ENCODE results near the gene MUC5AC. TPM values are rescaled to one million over a fixed set of nuclear protein-coding genes. Genes with fewer than 3 reads are reported as not detected.
A peak's percentile ranks its signal among the peaks of the same experiment; 100 is the strongest.

The MUC5AC gene
- total and polyA plus RNA-seq, 2 of the 13 experiments (the other 11 are each of a cell fraction or from before 2014, with no cell fraction given), result under 0.01 TPM; not detected in 1

DNA sequence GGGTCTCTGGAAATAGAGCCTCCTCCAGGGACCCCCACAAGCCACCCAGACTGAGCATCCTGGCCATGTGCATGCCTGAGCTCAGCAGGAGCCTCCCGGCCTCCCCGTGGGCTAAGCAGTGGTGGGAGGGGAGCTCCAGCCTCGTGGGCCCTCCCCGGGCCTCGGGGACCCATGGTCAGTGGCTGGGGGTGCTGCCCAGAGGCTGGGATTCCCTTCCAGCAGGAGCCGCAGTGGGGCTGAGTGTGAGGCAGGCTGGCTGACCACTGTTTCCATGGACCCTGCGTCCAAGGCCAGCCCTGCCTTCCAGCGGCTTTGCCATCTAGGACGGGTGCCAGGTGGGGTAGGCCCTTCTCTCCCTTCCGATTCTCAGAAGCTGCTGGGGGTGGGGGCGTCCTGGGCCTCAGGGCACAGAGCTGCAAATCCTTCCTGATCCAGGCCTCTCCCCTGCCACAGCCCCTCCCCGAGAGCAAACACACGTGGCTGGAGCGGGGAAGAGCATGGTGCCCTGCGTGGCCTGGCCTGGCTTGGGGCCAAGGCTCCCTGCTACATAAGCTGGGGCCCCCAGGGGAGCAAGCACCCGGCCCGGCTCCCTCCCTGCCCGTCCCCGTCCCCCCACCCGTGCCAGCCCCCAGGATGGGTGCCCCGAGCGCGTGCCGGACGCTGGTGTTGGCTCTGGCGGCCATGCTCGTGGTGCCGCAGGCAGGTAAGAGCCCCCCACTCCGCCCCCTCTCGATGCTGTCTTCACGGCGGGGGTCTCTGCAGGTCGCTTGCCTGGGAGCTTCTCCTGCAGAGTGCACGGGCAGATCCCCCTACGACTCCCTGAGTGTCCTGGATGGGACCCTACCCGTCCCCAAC, 65.0 kb downstream of the MUC5AC start, which contains the start of gene MUC5B (continued):
- TF ChIP-seq AKNA (CRISPR knock-in tag; IDR thresholded peaks at IDR 0.05; ENCODE audit: borderline replicate concordance) (no peak), ZBTB8A (CRISPR knock-in tag; IDR thresholded peaks at IDR 0.05; ENCODE audit: borderline replicate concordance, low read depth) (no peak), HMGA1 (CRISPR knock-in tag; conservative IDR thresholded peaks at IDR 0.05) (no peak), ZNF30 (CRISPR knock-in tag; IDR thresholded peaks at IDR 0.05) (no peak), MAZ (IDR thresholded peaks at IDR 0.05; ENCODE audit: borderline replicate concordance, low read depth, low read length) (no peak), MAZ (CRISPR knock-in tag; IDR thresholded peaks at IDR 0.05; ENCODE audit: low read depth) (0 out of 2 replicates have a peak, but pooled peaks have one; percentile 43), GPBP1L1 (CRISPR knock-in tag; IDR thresholded peaks at IDR 0.05) (no peak), ZNF407 (CRISPR knock-in tag; IDR thresholded peaks at IDR 0.05; ENCODE audit: not compliant biosample characterization) (no peak), FOXA1 (IDR thresholded peaks at IDR 0.05) (no peak), FOXA1 (CRISPR knock-in tag; IDR thresholded peaks at IDR 0.05) (no peak), ZNF546 (CRISPR knock-in tag; conservative IDR thresholded peaks at IDR 0.05) (no peak), ZNF101 (CRISPR knock-in tag; IDR thresholded peaks at IDR 0.05; ENCODE audit: borderline replicate concordance, low read depth) (no peak), HES4 (CRISPR knock-in tag; IDR thresholded peaks at IDR 0.05; ENCODE audit: borderline replicate concordance) (no peak), MTA1 (CRISPR knock-in tag; IDR thresholded peaks at IDR 0.05; ENCODE audit: borderline replicate concordance) (no peak)

Data from HepG2 (cell line).